ENCODE data around the gene AMIGO2. TPM values are rescaled to one million over a fixed set of nuclear protein-coding genes. Genes with fewer than 3 reads are reported as not detected.

Gene AMIGO2
- total RNA-seq, 1 experiment from 2014 or later: 0.96 TPM

DNA sequence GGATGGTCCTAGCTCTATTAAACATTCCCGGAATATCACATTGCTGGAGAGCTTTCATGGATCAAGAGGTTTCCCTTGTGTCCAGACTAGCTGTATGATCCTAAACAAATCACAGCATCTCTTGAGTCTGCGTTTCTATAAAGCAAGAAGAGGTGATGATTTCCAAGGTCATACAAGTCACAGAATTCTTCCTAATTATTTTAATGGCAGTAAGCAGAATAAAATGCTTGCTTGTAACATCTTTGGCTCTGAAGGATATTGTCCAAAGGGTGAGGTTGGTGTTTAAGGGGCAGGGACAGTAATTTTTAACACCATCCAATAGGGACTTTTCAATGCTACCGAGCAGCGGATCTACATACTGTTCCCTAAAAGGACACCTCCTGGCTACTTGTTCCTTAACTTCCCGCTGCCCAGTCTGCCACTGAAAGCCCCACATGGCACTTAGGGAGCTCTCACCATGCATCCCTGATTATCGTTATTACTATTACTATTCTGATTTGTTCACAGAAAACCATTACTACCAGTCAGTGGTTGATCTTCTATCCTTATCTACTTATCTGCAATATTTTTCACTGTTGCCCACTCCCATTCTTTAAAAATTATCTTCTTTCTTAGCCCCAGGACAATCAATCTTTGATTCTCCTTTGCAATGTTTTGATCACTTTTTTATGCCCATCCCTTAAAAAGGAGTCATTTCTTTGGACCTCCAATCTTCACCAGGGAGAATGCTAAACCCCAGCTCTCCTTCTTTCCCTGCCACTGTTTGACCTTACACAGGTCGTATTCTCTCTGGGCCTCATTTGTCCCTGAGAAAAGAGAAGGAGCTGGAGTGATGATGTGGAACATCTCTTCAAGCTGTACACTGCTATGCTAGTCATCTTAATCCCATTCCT is 4.3 kb downstream of the AMIGO2 start:
- TF ChIP-seq CBX3 (IDR thresholded peaks at IDR 0.05; ENCODE audit: low read depth) (no peak), YY1 (IDR thresholded peaks at IDR 0.05; ENCODE audit: extremely low read depth, insufficient replicate concordance, low read depth, low read length) (no peak), ZFX (IDR thresholded peaks at IDR 0.05) (no peak), CEBPB (IDR thresholded peaks at IDR 0.05; ENCODE audit: low read depth) (no peak), RAD21 (IDR thresholded peaks at IDR 0.05; ENCODE audit: low read depth) (no peak), EZH2 (IDR thresholded peaks at IDR 0.05) (no peak)
- TF ChIP-seq, protein P1, sequence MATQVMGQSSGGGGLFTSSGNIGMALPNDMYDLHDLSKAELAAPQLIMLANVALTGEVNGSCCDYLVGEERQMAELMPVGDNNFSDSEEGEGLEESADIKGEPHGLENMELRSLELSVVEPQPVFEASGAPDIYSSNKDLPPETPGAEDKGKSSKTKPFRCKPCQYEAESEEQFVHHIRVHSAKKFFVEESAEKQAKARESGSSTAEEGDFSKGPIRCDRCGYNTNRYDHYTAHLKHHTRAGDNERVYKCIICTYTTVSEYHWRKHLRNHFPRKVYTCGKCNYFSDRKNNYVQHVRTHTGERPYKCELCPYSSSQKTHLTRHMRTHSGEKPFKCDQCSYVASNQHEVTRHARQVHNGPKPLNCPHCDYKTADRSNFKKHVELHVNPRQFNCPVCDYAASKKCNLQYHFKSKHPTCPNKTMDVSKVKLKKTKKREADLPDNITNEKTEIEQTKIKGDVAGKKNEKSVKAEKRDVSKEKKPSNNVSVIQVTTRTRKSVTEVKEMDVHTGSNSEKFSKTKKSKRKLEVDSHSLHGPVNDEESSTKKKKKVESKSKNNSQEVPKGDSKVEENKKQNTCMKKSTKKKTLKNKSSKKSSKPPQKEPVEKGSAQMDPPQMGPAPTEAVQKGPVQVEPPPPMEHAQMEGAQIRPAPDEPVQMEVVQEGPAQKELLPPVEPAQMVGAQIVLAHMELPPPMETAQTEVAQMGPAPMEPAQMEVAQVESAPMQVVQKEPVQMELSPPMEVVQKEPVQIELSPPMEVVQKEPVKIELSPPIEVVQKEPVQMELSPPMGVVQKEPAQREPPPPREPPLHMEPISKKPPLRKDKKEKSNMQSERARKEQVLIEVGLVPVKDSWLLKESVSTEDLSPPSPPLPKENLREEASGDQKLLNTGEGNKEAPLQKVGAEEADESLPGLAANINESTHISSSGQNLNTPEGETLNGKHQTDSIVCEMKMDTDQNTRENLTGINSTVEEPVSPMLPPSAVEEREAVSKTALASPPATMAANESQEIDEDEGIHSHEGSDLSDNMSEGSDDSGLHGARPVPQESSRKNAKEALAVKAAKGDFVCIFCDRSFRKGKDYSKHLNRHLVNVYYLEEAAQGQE (IDR thresholded peaks at IDR 0.05; ENCODE audit: low read depth): no peak
- TF ChIP-seq, protein P2, sequence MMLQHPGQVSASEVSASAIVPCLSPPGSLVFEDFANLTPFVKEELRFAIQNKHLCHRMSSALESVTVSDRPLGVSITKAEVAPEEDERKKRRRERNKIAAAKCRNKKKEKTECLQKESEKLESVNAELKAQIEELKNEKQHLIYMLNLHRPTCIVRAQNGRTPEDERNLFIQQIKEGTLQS (IDR thresholded peaks at IDR 0.05): no peak
- TF ChIP-seq, protein P3, sequence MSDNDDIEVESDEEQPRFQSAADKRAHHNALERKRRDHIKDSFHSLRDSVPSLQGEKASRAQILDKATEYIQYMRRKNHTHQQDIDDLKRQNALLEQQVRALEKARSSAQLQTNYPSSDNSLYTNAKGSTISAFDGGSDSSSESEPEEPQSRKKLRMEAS (IDR thresholded peaks at IDR 0.05): no peak
- TF ChIP-seq, protein P4, sequence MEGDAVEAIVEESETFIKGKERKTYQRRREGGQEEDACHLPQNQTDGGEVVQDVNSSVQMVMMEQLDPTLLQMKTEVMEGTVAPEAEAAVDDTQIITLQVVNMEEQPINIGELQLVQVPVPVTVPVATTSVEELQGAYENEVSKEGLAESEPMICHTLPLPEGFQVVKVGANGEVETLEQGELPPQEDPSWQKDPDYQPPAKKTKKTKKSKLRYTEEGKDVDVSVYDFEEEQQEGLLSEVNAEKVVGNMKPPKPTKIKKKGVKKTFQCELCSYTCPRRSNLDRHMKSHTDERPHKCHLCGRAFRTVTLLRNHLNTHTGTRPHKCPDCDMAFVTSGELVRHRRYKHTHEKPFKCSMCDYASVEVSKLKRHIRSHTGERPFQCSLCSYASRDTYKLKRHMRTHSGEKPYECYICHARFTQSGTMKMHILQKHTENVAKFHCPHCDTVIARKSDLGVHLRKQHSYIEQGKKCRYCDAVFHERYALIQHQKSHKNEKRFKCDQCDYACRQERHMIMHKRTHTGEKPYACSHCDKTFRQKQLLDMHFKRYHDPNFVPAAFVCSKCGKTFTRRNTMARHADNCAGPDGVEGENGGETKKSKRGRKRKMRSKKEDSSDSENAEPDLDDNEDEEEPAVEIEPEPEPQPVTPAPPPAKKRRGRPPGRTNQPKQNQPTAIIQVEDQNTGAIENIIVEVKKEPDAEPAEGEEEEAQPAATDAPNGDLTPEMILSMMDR (IDR thresholded peaks at IDR 0.05 in 2 of 3, conservative IDR thresholded peaks at IDR 0.05 in 1 of 3; ENCODE audit: borderline replicate concordance in 1 of 3, insufficient read depth in 1 of 3, low read depth in 2 of 3, low read length in 2 of 3): no peak

More for the DNA sequence above, 4.3 kb downstream of the AMIGO2 start:
- H3K9ac ChIP-seq (ENCODE audit: low read length): no peak overlapping the region
- no peaks in the 10 kb centered on the region for H3K36me3 ChIP-seq (ENCODE audit: control insufficient read depth in 1 of 2, insufficient read depth in 2 of 2, low read length in 2 of 2)
- ATAC-seq (no peak), DNase-seq (ENCODE audit: low read depth, low spot score) (no peak)
- H3K4me2 ChIP-seq (ENCODE audit: low read length): no peak overlapping the region
- CTCF ChIA-PET: interaction anchor here (0.6 kb wide), 1 partner anchor 218 kb away, joined by 3 read pairs; no protein-coding TSS in a partner anchor
- no TSS peak for BruUV-seq (replicated peaks)
- no peaks in the 10 kb centered on the region for H3K9me2 ChIP-seq (ENCODE audit: insufficient read depth)
- no peaks in the 10 kb centered on the region for H4K20me1 ChIP-seq (ENCODE audit: insufficient read depth)
- H3K27ac ChIP-seq (ENCODE audit: low read depth, low read length): no peak overlapping the region
- no peak overlapping the region for H2AFZ ChIP-seq (ENCODE audit: low read depth, low read length, poor library complexity, severe bottlenecking)
- intact Hi-C loops (cut with micrococcal nuclease): no loop called here
- POLR2A ChIA-PET: no interaction called here
- no peaks in the 10 kb centered on the region for H3K27me3 ChIP-seq (ENCODE audit: insufficient read depth, low read length)
- RAD21 ChIA-PET (ENCODE audit: low non-redundant PET in 1 of 2, low total read pairs in 2 of 2, uncharacterized antibody in 2 of 2, unreplicated experiment in 2 of 2): no interaction called here
- H3K79me2 ChIP-seq (ENCODE audit: insufficient read depth, low read length): no peaks in the 10 kb centered on the region
- no peak overlapping the region for H3K4me3 ChIP-seq (replicated peaks in 1 of 2; ENCODE audit: low read depth in 1 of 2, low read length in 2 of 2)
- H3K4me1 ChIP-seq (ENCODE audit: control insufficient read depth in 1 of 2, insufficient read depth in 2 of 2, low read length in 2 of 2): peaks cover 6 to 12% of the 10 kb centered on the region in 2 experiments
- H3K9me3 ChIP-seq (ENCODE audit: control insufficient read depth in 1 of 2, insufficient read depth in 1 of 2, low read depth in 1 of 2, low read length in 2 of 2): no peaks in the 10 kb centered on the region
